ENCODE results near the gene DAPP1.
"Not testable (repeated sequence)": the region's sequence is repeated elsewhere in the genome, so short reads cannot be mapped to it uniquely, and the experiment has no call there.

The DAPP1 gene

GRCh38 chr4:99825272-99825671, 8.6 kb downstream of the DAPP1 start:
- no peak for DNase-seq

GRCh38 chr4:99826016-99826415, 9.4 kb downstream of the DAPP1 start:
- DNase-seq: no peak

- DNase-seq: no peak
Measured at GRCh38 chr4:99827454-99827853, 10.8 kb downstream of the DAPP1 start.

- no peak for DNase-seq
Measured at GRCh38 chr4:99827857-99828256, 11.2 kb downstream of the DAPP1 start.

- no peak for DNase-seq
Measured at GRCh38 chr4:99828477-99828876, 11.8 kb downstream of the DAPP1 start.

GRCh38 chr4:99830051-99830450, 13.4 kb downstream of the DAPP1 start:
- not testable (repeated sequence) for DNase-seq

GRCh38 chr4:99832321-99832720, 15.7 kb downstream of the DAPP1 start:
- no peak for DNase-seq

- DNase-seq: no peak
Measured at GRCh38 chr4:99832758-99833157, 16.1 kb downstream of the DAPP1 start.

- no peak for DNase-seq
Measured at GRCh38 chr4:99833756-99834155, 17.1 kb downstream of the DAPP1 start.

GRCh38 chr4:99834569-99834968, 17.9 kb downstream of the DAPP1 start:
- DNase-seq: no peak

GRCh38 chr4:99835942-99836341, 19.3 kb downstream of the DAPP1 start:
- DNase-seq: no peak

- DNase-seq: no peak
Measured at GRCh38 chr4:99838927-99839326, 22.3 kb downstream of the DAPP1 start.

- DNase-seq: no peak
Measured at GRCh38 chr4:99841129-99841528, 24.5 kb downstream of the DAPP1 start.

- no peak for DNase-seq
Measured at GRCh38 chr4:99843413-99843812, 26.8 kb downstream of the DAPP1 start.

- no peak for DNase-seq
Measured at GRCh38 chr4:99844048-99844447, 27.4 kb downstream of the DAPP1 start.

- no peak for DNase-seq
Measured at GRCh38 chr4:99845179-99845578, 28.6 kb downstream of the DAPP1 start.

GRCh38 chr4:99845708-99846469, 29.3 kb downstream of the DAPP1 start:
- DNase-seq: no peak

GRCh38 chr4:99846891-99847290, 30.3 kb downstream of the DAPP1 start:
- no peak for DNase-seq

- DNase-seq: no peak
Measured at GRCh38 chr4:99847362-99847976, 30.8 kb downstream of the DAPP1 start.

GRCh38 chr4:99848591-99849001, 32.0 kb downstream of the DAPP1 start:
- no peak for DNase-seq

GRCh38 chr4:99852199-99852749, 35.6 kb downstream of the DAPP1 start:
- DNase-seq: no peak

GRCh38 chr4:99853190-99853589, 36.6 kb downstream of the DAPP1 start:
- DNase-seq: no peak

- DNase-seq: no peak
Measured at GRCh38 chr4:99853999-99854398, 37.4 kb downstream of the DAPP1 start.

- DNase-seq: no peak
Measured at GRCh38 chr4:99855678-99856077, 39.1 kb downstream of the DAPP1 start.
